Activated gamma-delta T cell treated with anti-CD3 and anti-CD28 coated beads, Interleukin-2, amount 50 U/mL, for 16 hours (primary cell): ENCODE measurements around the gene EHD4.

Experiments
- DNase-seq: peaks from one replicate; pipeline ENCODE4 v3.0.0-alpha.2; 2020; ENCODE audit warnings: low read depth

Gene EHD4

GRCh38 chr15:41919954-41920538, 52.3 kb downstream of the EHD4 start:
- no peak for DNase-seq

- no peak for DNase-seq
These were observed 53.0 kb downstream of the EHD4 start for GRCh38 chr15:41919201-41919820.

GRCh38 chr15:41918506-41919126, 53.7 kb downstream of the EHD4 start:
- DNase-seq, result no peak

- no peak for DNase-seq
These were observed 54.5 kb downstream of the EHD4 start for GRCh38 chr15:41917767-41918430.

GRCh38 chr15:41915255-41915994, 56.9 kb downstream of the EHD4 start:
- DNase-seq, result no peak

GRCh38 chr15:41914411-41914810, 57.9 kb downstream of the EHD4 start:
- no peak for DNase-seq

GRCh38 chr15:41913256-41913655, 59.1 kb downstream of the EHD4 start:
- no peak for DNase-seq

- no peak for DNase-seq
These were observed 60.5 kb downstream of the EHD4 start for GRCh38 chr15:41911691-41912345.

- DNase-seq, result no peak
These were observed 63.5 kb downstream of the EHD4 start for GRCh38 chr15:41908736-41909461.

GRCh38 chr15:41907141-41907540, 65.2 kb downstream of the EHD4 start:
- no peak for DNase-seq

- DNase-seq, result no peak
These were observed 65.7 kb downstream of the EHD4 start for GRCh38 chr15:41906608-41907007.

GRCh38 chr15:41905036-41905793, 67.1 kb downstream of the EHD4 start:
- no peak for DNase-seq

GRCh38 chr15:41904541-41905005, 67.8 kb downstream of the EHD4 start:
- DNase-seq, result peak; percentile 56

- no peak for DNase-seq
These were observed 68.6 kb downstream of the EHD4 start for GRCh38 chr15:41903782-41904181.

GRCh38 chr15:41901431-41901830, 70.9 kb downstream of the EHD4 start:
- no peak for DNase-seq

- no peak for DNase-seq
These were observed 71.6 kb downstream of the EHD4 start for GRCh38 chr15:41900526-41901380.

- no peak for DNase-seq
These were observed 72.4 kb downstream of the EHD4 start for GRCh38 chr15:41899854-41900442.

- DNase-seq, result no peak
These were observed 75.0 kb downstream of the EHD4 start for GRCh38 chr15:41897363-41897799.

GRCh38 chr15:41896566-41896965, 75.8 kb downstream of the EHD4 start:
- no peak for DNase-seq
